A549 (cell line): Measurements from ENCODE around the gene SYPL1. TPM values are rescaled to one million over a fixed set of nuclear protein-coding genes. Genes with fewer than 3 reads are reported as not detected.
"Not testable (repeated sequence)": the region's sequence is repeated elsewhere in the genome, so short reads cannot be mapped to it uniquely, and the experiment has no call there.

Experiments
- ATAC-seq, 2 experiments: fragments of 200-7000 bp in 1 of 2; fragments of >200 bp in 1 of 2; cut with Nextera tagmentation in 1 of 2; cut with Tn5 transposase in 1 of 2; 3 replicates each; pipeline versions ENCODE4 v1.8.0 to v1.9.1; 2018 to 2020; ENCODE audit warnings: mild to moderate bottlenecking in 1 of 2, moderate library complexity in 1 of 2
- CTCF ChIA-PET: fragments of 300-600 bp; sonication (Branson Sonifier 250); formaldehyde crosslinking; extraction: SDS; loops from one replicate; lab custom pipeline; 2021; ENCODE audit warnings: antibody characterized with exemption, inconsistent platforms; lab: Yijun Ruan, JAX
- POLR2A ChIA-PET: fragments of 350-600 bp; formaldehyde crosslinking; extraction: SDS; loops from one replicate; lab custom pipeline; 2021; ENCODE audit warnings: antibody characterized with exemption, inconsistent platforms; lab: Yijun Ruan, JAX
- DNase-seq, 2 experiments: peaks; one replicate each; pipeline versions ENCODE4 v3.0.0 to v3.0.0-alpha.2; 2011 to 2016; ENCODE audit warnings: low read depth in 1 of 2, low spot score in 1 of 2
- FAIRE-seq: peaks from 2 replicates; lab custom pipeline; 2011; peaks lifted over from hg19 to GRCh38; lab: Jason Lieb, UNC
- H3K27ac ChIP-seq, 2 experiments: fragments of >200 bp; sonication (Bioruptor Twin); formaldehyde crosslinking; 3 replicates each; pipeline ENCODE4 v1.5.1; 2016 to 2017
- H3K4me1 ChIP-seq: fragments of >200 bp; sonication (Bioruptor Twin); formaldehyde crosslinking; 3 replicates; pipeline ENCODE4 v1.6.1; 2016
- H3K4me2 ChIP-seq: fragments of >200 bp; sonication (Bioruptor Twin); formaldehyde crosslinking; 3 replicates; pipeline ENCODE4 v1.6.1; 2016
- H3K4me3 ChIP-seq: fragments of >200 bp; sonication (Bioruptor Twin); formaldehyde crosslinking; 3 replicates; pipeline ENCODE4 v1.5.1; 2016
- H3K9me3 ChIP-seq: fragments of >200 bp; sonication (Bioruptor Twin); formaldehyde crosslinking; 3 replicates; pipeline ENCODE4 v1.6.1; 2016
- CBX8 ChIP-seq: fragments of 200-600 bp; sonication (generic); IDR thresholded peaks from 2 replicates; pipeline ENCODE4 v1.6.1; 2016
- CHD2 ChIP-seq: fragments of 150-350 bp; IDR thresholded peaks from 2 replicates; pipeline ENCODE4 v1.6.1; 2014; ENCODE audit warnings: low read length; ENCODE audit not compliant: partially characterized antibody
- CHD4 ChIP-seq: fragments of 200-600 bp; sonication (generic); IDR thresholded peaks from 2 replicates; pipeline ENCODE4 v1.6.1; 2016; ENCODE audit warnings: antibody characterized with exemption, mild to moderate bottlenecking, borderline replicate concordance
- HOXA7 ChIP-seq: fragments of 250-450 bp; sonication (Bioruptor Pico); IDR thresholded peaks from 2 replicates; pipeline ENCODE4 v1.5.0; 2020; ENCODE audit warnings: mild to moderate bottlenecking, moderate library complexity
- KDM1A ChIP-seq: fragments of 200-600 bp; sonication (generic); IDR thresholded peaks from 2 replicates; pipeline ENCODE4 v1.6.1; 2016; ENCODE audit warnings: low read depth, mild to moderate bottlenecking
- KDM5A ChIP-seq: fragments of 200-600 bp; sonication (generic); IDR thresholded peaks from 2 replicates; pipeline ENCODE4 v1.6.1; 2016; ENCODE audit warnings: antibody characterized with exemption, mild to moderate bottlenecking
- MAFK ChIP-seq: fragments of 450-650 bp; IDR thresholded peaks from 2 replicates; pipeline ENCODE4 v1.6.1; 2014; ENCODE audit not compliant: partially characterized antibody
- NPAS2 ChIP-seq: fragments of 250-450 bp; sonication (Bioruptor Pico); IDR thresholded peaks from 2 replicates; pipeline ENCODE4 v1.8.0; 2022; ENCODE audit warnings: mild to moderate bottlenecking, moderate library complexity, borderline replicate concordance
- PHF8 ChIP-seq: fragments of 200-600 bp; sonication (generic); IDR thresholded peaks from 2 replicates; pipeline ENCODE4 v1.6.1; 2016; ENCODE audit warnings: low read depth, mild to moderate bottlenecking, antibody characterized with exemption, moderate library complexity, borderline replicate concordance
- RARB ChIP-seq: fragments of 250-450 bp; sonication (Bioruptor Pico); IDR thresholded peaks from 2 replicates; pipeline ENCODE4 v1.8.0; 2021; ENCODE audit warnings: mild to moderate bottlenecking, moderate library complexity
- RFX5 ChIP-seq: fragments of 450-650 bp; IDR thresholded peaks from 2 replicates; pipeline ENCODE4 v1.7.1; 2014; ENCODE audit warnings: antibody characterized with exemption, mild to moderate bottlenecking, moderate library complexity
- RNF2 ChIP-seq: fragments of 200-600 bp; sonication (generic); IDR thresholded peaks from 2 replicates; pipeline ENCODE4 v1.6.1; 2016; ENCODE audit warnings: low read depth, mild to moderate bottlenecking, antibody characterized with exemption, moderate library complexity, borderline replicate concordance
- SMC3 ChIP-seq: fragments of >200 bp; sonication (Bioruptor Twin); formaldehyde crosslinking; IDR thresholded peaks from 3 replicates; pipeline ENCODE4 v1.6.1; 2018; ENCODE audit warnings: inconsistent platforms
- ZFP36 ChIP-seq: fragments of 450-650 bp; IDR thresholded peaks from 2 replicates; pipeline ENCODE4 v1.6.1; 2014; ENCODE audit warnings: borderline replicate concordance; ENCODE audit not compliant: partially characterized antibody
- ZNF302 ChIP-seq: fragments of 250-450 bp; sonication (Bioruptor Pico); IDR thresholded peaks from 2 replicates; pipeline ENCODE4 v1.9.0; 2021; ENCODE audit warnings: inconsistent platforms, mild to moderate bottlenecking, moderate library complexity
- WGBS: methylation state at CpG from one replicate; pipeline ENCODE4 v1.1.6; 2017; ENCODE audit errors: missing lambda C conversion rate; 5-methylcytosine and 5-hydroxymethylcytosine counted together
- polyA plus RNA-seq, 4 experiments: library from polyadenylated mRNA; depleted of rRNA in 3 of 4; stranded (reverse); fragments of >200 nt; fragmentation: RNase III in 1 of 4; extraction: RNeasy Plus Mini Kit Qiagen cat#74134 plus additional on column Dnase treatment in 1 of 4; gene quantifications; 2 replicates in 3 of 4; 3 replicates in 1 of 4; pipeline ENCODE4 v1.2.3, GENCODE V29; 2011 to 2017
- TF ChIP-seq, protein P1 (sequence below): fragments of >200 bp; sonication (Bioruptor Twin); formaldehyde crosslinking; IDR thresholded peaks from 2 replicates; pipeline ENCODE4 v1.6.1; 2016
- TF ChIP-seq, protein P2 (sequence below): fragments of 450-650 bp; IDR thresholded peaks from 2 replicates; pipeline ENCODE4 v1.6.1; 2014; ENCODE audit warnings: antibody characterized with exemption
- TF ChIP-seq, protein P3 (sequence below): IDR thresholded peaks from 2 replicates; pipeline ENCODE4 v1.6.1; 2012; ENCODE audit warnings: low read depth, borderline replicate concordance
- TF ChIP-seq, protein P4 (sequence below): IDR thresholded peaks from 2 replicates; pipeline ENCODE4 v1.6.1; 2012
- TF ChIP-seq, protein P5 (sequence below): fragments of 200-600 bp; sonication (generic); IDR thresholded peaks from 2 replicates; pipeline ENCODE4 v1.6.1; 2016; ENCODE audit warnings: antibody characterized with exemption, mild to moderate bottlenecking, moderate library complexity

Gene SYPL1
- polyA plus RNA-seq, 2 of the 4 experiments (the other 2 are of a cell fraction): 102 to 131 TPM

DNA sequence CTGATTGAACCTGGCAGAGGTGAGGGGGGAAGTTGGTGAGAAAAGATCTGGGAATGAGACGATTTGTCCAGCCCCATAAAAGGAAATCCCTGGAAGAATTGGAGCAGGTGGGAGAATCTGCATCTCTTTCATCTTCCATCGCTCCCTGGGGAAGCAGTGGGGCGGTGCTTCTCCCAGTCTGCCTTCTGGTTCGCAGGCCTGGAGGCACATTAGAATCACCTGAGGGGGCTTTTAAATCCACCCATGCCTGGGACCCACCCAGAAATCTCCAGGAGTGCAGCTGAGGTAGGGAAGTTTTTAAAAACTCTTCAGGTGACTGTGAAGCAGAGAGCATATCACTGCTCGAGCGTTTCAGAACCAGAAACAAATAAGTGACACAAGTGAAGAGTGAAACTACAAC lies 26.7 kb upstream of the SYPL1 start:
- Histone ChIP-seq H3K9me3 (no peaks in the 10 kb centered on the region), H3K4me1 (no peaks in the 10 kb centered on the region), H3K4me2 (no peak overlapping the region), H3K4me3 (no peak overlapping the region), H3K27ac (no peak overlapping the region)
- FAIRE-seq (no peak), ATAC-seq (no peak), DNase-seq (no peak)
- no peak for TF ChIP-seq KDM1A
- no peak for TF ChIP-seq MAFK
- ChIA-PET POLR2A (no interaction called here), CTCF (interaction anchor here (1.0 to 1.9 kb wide), 5 partner anchors 11 to 36 kb away, joined by 3 to 16 read pairs (median 3); no protein-coding TSS in a partner anchor)
- WGBS: 33% methylated on average over 6 of the region's 6 CpGs

DNA sequence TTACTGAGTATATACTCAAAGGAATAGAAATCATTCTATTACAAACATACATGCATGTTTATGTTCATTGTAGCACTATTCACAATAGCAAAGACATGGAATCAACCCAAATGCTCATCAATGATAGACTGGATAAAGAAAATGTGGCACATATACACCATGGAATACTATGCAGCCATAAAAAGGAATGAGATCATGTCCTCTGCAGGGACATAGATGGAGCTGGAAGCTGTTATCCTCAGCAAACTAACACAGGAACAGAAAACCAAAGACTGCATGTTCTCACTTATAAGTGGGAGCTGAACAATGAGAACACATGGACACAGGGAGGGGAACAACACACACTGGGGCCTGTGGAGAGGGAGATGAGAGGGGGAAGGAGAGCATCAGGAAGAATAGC lies 26.1 kb upstream of the SYPL1 start:
- H3K9me3 ChIP-seq, DNase-seq, H3K4me1 ChIP-seq, POLR2A ChIA-PET, H3K4me2 ChIP-seq, FAIRE-seq, H3K27ac ChIP-seq, H3K4me3 ChIP-seq, ATAC-seq: not testable (repeated sequence)
- CTCF ChIA-PET: interaction anchor here (0.8 to 1.3 kb wide), 2 partner anchors 10 to 16 kb away, joined by 3 read pairs; no protein-coding TSS in a partner anchor

DNA sequence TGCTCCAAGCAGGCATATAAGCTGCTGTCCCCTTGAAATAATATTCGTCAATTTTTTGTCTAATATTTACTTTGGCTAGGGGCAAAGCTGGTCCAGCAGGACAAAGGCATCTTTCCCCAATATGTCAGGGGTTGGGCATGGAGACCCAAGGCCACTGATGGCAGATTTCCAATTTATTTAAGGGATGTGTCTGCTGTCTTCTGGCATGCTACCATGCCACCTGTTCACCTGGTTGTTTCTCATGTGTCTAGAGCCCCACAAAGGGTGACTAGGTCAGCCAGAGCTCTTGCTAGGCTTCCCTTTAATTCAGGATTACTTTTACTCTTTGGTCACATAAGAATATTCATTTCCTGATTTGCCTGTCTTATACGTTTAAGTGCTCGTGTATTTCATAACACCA lies 22.1 kb upstream of the SYPL1 start:
- H3K4me3 ChIP-seq: no peak overlapping the region
- H3K4me1 ChIP-seq: no peaks in the 10 kb centered on the region
- no peaks in the 10 kb centered on the region for H3K9me3 ChIP-seq
- POLR2A ChIA-PET: no interaction called here
- 64% methylated on average over 3 of the region's 3 CpGs for WGBS
- no peak overlapping the region for H3K4me2 ChIP-seq
- H3K27ac ChIP-seq: no peak overlapping the region
- ATAC-seq (no peak), FAIRE-seq (no peak), DNase-seq (no peak)
- CTCF ChIA-PET: interaction anchor here (1.0 to 2.1 kb wide), 3 partner anchors 9 to 77 kb away, joined by 3 to 7 read pairs (median 4); no protein-coding TSS in a partner anchor
- TF ChIP-seq CBX8 (no peak), ZFP36 (no peak), CHD2 (no peak), RNF2 (no peak), NPAS2 (CRISPR knock-in tag) (no peak)
- TF ChIP-seq, protein P1, sequence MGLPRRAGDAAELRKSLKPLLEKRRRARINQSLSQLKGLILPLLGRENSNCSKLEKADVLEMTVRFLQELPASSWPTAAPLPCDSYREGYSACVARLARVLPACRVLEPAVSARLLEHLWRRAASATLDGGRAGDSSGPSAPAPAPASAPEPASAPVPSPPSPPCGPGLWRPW: no peak
- TF ChIP-seq, protein P2, sequence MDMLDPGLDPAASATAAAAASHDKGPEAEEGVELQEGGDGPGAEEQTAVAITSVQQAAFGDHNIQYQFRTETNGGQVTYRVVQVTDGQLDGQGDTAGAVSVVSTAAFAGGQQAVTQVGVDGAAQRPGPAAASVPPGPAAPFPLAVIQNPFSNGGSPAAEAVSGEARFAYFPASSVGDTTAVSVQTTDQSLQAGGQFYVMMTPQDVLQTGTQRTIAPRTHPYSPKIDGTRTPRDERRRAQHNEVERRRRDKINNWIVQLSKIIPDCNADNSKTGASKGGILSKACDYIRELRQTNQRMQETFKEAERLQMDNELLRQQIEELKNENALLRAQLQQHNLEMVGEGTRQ: no peak

DNA sequence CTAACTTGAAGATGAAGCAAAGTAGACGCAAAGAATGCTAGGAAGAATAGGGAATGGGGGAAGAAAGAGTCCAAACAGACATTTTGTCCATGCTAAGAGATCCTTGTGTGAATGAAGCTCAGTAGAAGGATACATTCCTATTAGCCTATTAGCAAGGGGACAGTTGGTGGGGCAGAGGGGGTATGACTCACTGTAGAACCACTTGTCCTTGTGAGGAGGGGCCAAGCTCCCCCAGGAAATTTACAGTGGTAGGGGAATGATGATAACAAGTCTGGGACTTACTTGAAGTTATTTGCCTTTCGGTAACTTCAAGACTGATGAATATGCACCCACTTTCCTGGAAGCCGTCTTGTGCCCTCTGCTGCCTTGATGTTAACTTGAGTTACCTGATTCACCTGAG lies 17.2 kb upstream of the SYPL1 start:
- Histone ChIP-seq H3K4me1 (peaks cover 7% of the 10 kb centered on the region; the same call in 2 of the 3 replicates), H3K4me2 (no peak overlapping the region), H3K4me3 (no peak overlapping the region), H3K9me3 (no peaks in the 10 kb centered on the region), H3K27ac (no peak overlapping the region)
- TF ChIP-seq CHD4: no peak
- no peak for TF ChIP-seq RARB (CRISPR knock-in tag)
- TF ChIP-seq, protein P3, sequence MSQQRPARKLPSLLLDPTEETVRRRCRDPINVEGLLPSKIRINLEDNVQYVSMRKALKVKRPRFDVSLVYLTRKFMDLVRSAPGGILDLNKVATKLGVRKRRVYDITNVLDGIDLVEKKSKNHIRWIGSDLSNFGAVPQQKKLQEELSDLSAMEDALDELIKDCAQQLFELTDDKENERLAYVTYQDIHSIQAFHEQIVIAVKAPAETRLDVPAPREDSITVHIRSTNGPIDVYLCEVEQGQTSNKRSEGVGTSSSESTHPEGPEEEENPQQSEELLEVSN: no peak
- TF ChIP-seq SMC3: no peak
- ChIA-PET CTCF (interaction anchor here (0.7 kb wide), 1 partner anchor 472 kb away, joined by 3 read pairs; no protein-coding TSS in a partner anchor), POLR2A (no interaction called here)
- DNase-seq (no peak), ATAC-seq (no peak), FAIRE-seq (no peak)
- 86% methylated on average over 3 of the region's 3 CpGs for WGBS

DNA sequence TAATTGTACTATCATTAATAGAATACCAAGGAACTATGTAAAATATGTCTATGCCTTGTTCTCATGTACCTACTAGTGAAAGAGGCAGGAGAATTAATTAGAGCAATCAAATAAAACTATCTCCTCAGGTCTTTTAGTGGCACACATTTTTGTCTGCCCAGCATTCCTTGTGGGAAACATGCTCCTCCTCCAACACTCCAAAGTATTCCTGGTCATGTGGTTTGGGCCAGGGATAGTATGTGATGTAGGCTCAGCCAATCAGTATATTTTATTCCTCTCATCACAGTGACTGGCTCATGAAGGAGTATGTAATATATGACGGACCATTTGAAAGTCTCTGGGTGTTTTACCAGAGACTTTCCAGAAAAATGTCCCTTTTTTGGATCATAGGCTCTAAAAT lies 16.7 kb upstream of the SYPL1 start:
- no peak overlapping the region for H3K27ac ChIP-seq
- TF ChIP-seq SMC3: no peak
- no peak for TF ChIP-seq ZNF302 (CRISPR knock-in tag)
- TF ChIP-seq, protein P4, sequence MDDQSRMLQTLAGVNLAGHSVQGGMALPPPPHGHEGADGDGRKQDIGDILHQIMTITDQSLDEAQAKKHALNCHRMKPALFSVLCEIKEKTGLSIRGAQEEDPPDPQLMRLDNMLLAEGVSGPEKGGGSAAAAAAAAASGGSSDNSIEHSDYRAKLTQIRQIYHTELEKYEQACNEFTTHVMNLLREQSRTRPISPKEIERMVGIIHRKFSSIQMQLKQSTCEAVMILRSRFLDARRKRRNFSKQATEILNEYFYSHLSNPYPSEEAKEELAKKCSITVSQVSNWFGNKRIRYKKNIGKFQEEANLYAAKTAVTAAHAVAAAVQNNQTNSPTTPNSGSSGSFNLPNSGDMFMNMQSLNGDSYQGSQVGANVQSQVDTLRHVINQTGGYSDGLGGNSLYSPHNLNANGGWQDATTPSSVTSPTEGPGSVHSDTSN: no peak
- TF ChIP-seq HOXA7 (CRISPR knock-in tag): no peak
- TF ChIP-seq PHF8: no peak
- no peak for TF ChIP-seq RFX5
- no peak for TF ChIP-seq CHD4
- TF ChIP-seq KDM5A: no peak
- TF ChIP-seq, protein P5, sequence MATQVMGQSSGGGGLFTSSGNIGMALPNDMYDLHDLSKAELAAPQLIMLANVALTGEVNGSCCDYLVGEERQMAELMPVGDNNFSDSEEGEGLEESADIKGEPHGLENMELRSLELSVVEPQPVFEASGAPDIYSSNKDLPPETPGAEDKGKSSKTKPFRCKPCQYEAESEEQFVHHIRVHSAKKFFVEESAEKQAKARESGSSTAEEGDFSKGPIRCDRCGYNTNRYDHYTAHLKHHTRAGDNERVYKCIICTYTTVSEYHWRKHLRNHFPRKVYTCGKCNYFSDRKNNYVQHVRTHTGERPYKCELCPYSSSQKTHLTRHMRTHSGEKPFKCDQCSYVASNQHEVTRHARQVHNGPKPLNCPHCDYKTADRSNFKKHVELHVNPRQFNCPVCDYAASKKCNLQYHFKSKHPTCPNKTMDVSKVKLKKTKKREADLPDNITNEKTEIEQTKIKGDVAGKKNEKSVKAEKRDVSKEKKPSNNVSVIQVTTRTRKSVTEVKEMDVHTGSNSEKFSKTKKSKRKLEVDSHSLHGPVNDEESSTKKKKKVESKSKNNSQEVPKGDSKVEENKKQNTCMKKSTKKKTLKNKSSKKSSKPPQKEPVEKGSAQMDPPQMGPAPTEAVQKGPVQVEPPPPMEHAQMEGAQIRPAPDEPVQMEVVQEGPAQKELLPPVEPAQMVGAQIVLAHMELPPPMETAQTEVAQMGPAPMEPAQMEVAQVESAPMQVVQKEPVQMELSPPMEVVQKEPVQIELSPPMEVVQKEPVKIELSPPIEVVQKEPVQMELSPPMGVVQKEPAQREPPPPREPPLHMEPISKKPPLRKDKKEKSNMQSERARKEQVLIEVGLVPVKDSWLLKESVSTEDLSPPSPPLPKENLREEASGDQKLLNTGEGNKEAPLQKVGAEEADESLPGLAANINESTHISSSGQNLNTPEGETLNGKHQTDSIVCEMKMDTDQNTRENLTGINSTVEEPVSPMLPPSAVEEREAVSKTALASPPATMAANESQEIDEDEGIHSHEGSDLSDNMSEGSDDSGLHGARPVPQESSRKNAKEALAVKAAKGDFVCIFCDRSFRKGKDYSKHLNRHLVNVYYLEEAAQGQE: no peak
- TF ChIP-seq, all 56 proteins: peak for 0
- DNase-seq (no peak), FAIRE-seq (no peak), ATAC-seq (0 out of 6 replicates have a peak, but pooled peaks of 1 of the 2 experiments have one; percentile 42)
- CTCF ChIA-PET: no interaction called here
- 88% methylated on average over 1 of the region's 1 CpG for WGBS
- Histone ChIP-seq H3K4me3 (no peak overlapping the region), H3K4me2 (no peak overlapping the region), H3K4me1 (peaks cover 7% of the 10 kb centered on the region; the same call in 2 of the 3 replicates), H3K9me3 (no peaks in the 10 kb centered on the region)
- POLR2A ChIA-PET: no interaction called here
